ENCODE measurements around the gene CACNA1H. TPM values are rescaled to one million over a fixed set of nuclear protein-coding genes. Genes with fewer than 3 reads are reported as not detected.
"Not testable (repeated sequence)": the region's sequence is repeated elsewhere in the genome, so short reads cannot be mapped to it uniquely, and the experiment has no call there.

The CACNA1H gene
- total RNA-seq, 1 experiment from 2014 or later = 31.1 TPM

DNA sequence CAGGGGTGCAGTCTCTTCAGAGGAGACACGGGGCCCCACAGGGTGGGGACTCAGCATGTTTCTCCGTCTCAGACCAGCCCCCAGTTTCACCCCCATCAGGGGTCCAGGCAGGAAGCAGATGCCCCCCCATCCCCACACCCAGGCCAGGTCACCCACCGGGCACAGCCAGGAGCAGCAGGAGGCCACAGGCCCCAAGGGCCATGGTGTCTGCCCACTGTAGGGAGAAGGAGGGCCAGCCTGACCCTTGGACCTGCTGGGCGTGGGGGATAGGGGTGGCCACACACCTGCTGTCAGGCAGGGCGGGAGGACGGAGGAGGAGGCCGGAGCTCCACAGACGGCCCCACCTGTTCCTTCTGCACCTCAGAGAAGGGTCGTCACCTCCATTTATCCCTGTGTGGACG lies 72.1 kb downstream of the CACNA1H start, which contains the start of gene TPSG1:
Gene TPSG1, minus strand, starts transcription at position 218 of the 401 bp plus-strand sequence. Its CDS starts 16 bp downstream, at position 202.
- ChIA-PET CTCF (no interaction called here), POLR2A (no interaction called here)
- ATAC-seq = peak; percentile 17
- no TSS peak for BruUV-seq (replicated peaks)
- H3K27me3 ChIP-seq (ENCODE audit: control insufficient read depth, insufficient read depth, low read length) = no peaks in the 10 kb centered on the region
- H3K9me3 ChIP-seq (ENCODE audit: control insufficient read depth, insufficient read depth, low read depth, low read length) = no peaks in the 10 kb centered on the region
- H3K27ac ChIP-seq (ENCODE audit: low read length) = peak within 1 kb of the TSS; percentile 84
- H3K4me1 ChIP-seq (ENCODE audit: control insufficient read depth, insufficient read depth, low read length) = peaks cover 12% of the 10 kb centered on the region
- H3K4me3 ChIP-seq (ENCODE audit: low read depth in 2 of 2, low read length in 2 of 2) = no peak within 1 kb of the TSS
- in situ Hi-C loops (cut with HindIII; ENCODE audit: low pct_unique_long_range_greater_than_20kb, low sequenced_read_pairs) (no loop called here), intact Hi-C loops (cut with micrococcal nuclease; ENCODE audit: unreplicated experiment) (no loop called here)
- DNase-seq (ENCODE audit: low read depth, low spot score) = no peak
- H3K36me3 ChIP-seq (ENCODE audit: control insufficient read depth, insufficient read depth, low read length) = no peaks in the 10 kb centered on the region
- 0 out of 2 replicates have a peak, but pooled peaks have one; percentile 15 for TF ChIP-seq POLR2AphosphoS5 (IDR thresholded peaks at IDR 0.05; ENCODE audit: low read depth, low read length)
- TF ChIP-seq, protein P1, sequence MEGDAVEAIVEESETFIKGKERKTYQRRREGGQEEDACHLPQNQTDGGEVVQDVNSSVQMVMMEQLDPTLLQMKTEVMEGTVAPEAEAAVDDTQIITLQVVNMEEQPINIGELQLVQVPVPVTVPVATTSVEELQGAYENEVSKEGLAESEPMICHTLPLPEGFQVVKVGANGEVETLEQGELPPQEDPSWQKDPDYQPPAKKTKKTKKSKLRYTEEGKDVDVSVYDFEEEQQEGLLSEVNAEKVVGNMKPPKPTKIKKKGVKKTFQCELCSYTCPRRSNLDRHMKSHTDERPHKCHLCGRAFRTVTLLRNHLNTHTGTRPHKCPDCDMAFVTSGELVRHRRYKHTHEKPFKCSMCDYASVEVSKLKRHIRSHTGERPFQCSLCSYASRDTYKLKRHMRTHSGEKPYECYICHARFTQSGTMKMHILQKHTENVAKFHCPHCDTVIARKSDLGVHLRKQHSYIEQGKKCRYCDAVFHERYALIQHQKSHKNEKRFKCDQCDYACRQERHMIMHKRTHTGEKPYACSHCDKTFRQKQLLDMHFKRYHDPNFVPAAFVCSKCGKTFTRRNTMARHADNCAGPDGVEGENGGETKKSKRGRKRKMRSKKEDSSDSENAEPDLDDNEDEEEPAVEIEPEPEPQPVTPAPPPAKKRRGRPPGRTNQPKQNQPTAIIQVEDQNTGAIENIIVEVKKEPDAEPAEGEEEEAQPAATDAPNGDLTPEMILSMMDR (IDR thresholded peaks at IDR 0.05) = no peak

DNA sequence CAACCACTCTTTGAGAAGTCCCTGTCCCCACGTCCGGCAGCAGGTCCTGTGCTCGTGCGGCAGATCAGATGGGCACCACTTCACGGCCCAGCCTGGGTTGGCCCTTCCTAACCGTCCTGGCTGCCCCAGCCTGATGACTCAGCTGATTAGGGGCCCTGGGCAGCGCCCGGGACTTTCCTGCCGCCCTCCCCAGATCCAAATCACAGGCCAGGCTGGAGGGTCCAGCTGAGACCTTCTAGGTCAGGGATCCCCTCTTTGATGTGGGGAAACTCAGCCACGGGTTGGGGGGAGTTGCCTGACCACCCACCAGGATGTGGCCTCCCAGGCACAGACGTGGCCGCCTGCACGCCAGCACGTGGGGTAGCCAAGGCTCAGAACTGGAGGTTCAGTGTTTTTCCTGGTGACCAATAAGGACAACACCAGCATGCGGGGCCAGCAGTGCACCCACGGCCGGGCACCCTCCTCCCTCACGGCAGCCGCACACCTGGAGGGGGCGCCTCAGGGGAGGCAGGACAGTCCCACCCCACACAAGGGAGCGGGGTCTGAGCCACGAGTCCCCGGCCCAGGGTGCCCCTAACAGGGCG lies 72.9 kb downstream of the CACNA1H start:
- POLR2A ChIA-PET; DNase-seq (ENCODE audit: low read depth, low spot score); in situ Hi-C loops (cut with HindIII; ENCODE audit: low pct_unique_long_range_greater_than_20kb, low sequenced_read_pairs): not testable (repeated sequence)

DNA sequence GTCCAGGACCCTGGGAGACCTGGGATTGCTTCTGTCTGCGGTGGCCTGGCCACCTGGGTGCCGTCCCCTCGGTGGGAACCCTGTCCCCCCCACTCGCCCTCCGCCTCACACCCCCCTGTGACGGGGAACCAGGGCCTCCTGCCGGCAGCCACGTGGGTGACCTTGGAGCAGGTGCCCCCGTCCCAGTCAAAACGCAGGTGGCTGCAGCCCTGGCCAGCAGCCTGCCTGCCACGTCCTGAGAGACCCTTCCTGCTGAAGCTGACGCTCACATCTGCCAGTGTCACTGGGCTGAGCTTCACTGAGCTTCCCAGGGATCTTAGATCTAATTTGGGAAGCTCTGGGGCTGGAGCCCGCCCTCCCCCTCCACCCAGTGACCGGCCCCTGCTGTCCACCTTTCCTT lies 73.8 kb downstream of the CACNA1H start:
- H3K27me3 ChIP-seq (ENCODE audit: control insufficient read depth, insufficient read depth, low read length); H3K36me3 ChIP-seq (ENCODE audit: control insufficient read depth, insufficient read depth, low read length); H3K27ac ChIP-seq (ENCODE audit: low read length); POLR2A ChIA-PET; BruUV-seq (replicated peaks); in situ Hi-C loops (cut with HindIII; ENCODE audit: low pct_unique_long_range_greater_than_20kb, low sequenced_read_pairs); ATAC-seq; CTCF ChIA-PET; H3K9me3 ChIP-seq (ENCODE audit: control insufficient read depth, insufficient read depth, low read depth, low read length); H3K4me3 ChIP-seq (ENCODE audit: low read depth in 2 of 2, low read length in 2 of 2); intact Hi-C loops (cut with micrococcal nuclease; ENCODE audit: unreplicated experiment); DNase-seq (ENCODE audit: low read depth, low spot score): not testable (repeated sequence)
- H3K4me1 ChIP-seq (ENCODE audit: control insufficient read depth, insufficient read depth, low read length) = peaks cover 12% of the 10 kb centered on the region

More for the DNA sequence above, 72.9 kb downstream of the CACNA1H start:
- peak; percentile 73 for ATAC-seq
- BruUV-seq (replicated peaks); H3K9me3 ChIP-seq (ENCODE audit: control insufficient read depth, insufficient read depth, low read depth, low read length); H3K27me3 ChIP-seq (ENCODE audit: control insufficient read depth, insufficient read depth, low read length); H3K36me3 ChIP-seq (ENCODE audit: control insufficient read depth, insufficient read depth, low read length); intact Hi-C loops (cut with micrococcal nuclease; ENCODE audit: unreplicated experiment); H3K4me3 ChIP-seq (ENCODE audit: low read depth in 2 of 2, low read length in 2 of 2): not testable (repeated sequence)
- CTCF ChIA-PET = interaction anchor here (0.6 kb wide), 1 partner anchor 105 kb away, joined by 8 read pairs; no protein-coding TSS in a partner anchor
- Histone ChIP-seq H3K27ac (ENCODE audit: low read length) (peak overlapping the region; percentile 84), H3K4me1 (ENCODE audit: control insufficient read depth, insufficient read depth, low read length) (peaks cover 12% of the 10 kb centered on the region)
- TF ChIP-seq TCF7L2 (IDR thresholded peaks at IDR 0.05; ENCODE audit: low read depth, low read length) = peak; percentile 48; the same call in 1 of the 2 replicates

DNA sequence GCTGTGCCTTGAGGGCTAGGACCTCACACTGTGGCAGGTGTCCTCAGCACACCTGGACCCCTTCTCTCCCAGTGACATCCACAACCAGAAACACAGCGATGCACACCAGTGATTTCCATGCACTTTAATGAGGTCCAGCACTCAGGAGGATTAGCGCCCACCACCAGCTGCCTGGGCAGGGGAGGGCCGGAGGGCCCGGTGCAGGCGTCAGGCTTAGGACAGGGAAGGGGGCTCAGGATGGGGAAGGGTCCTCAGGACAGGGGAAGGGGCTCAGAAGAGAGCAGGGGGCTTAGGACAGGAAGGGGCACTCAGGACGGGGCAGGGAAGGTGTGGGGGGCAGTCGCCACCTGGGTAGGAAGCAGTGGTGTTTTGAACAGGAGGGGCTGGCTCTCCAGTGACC lies 75.3 kb downstream of the CACNA1H start:
- H3K9me3 ChIP-seq (ENCODE audit: control insufficient read depth, insufficient read depth, low read depth, low read length); ATAC-seq; DNase-seq (ENCODE audit: low read depth, low spot score); BruUV-seq (replicated peaks); H3K36me3 ChIP-seq (ENCODE audit: control insufficient read depth, insufficient read depth, low read length); H3K27me3 ChIP-seq (ENCODE audit: control insufficient read depth, insufficient read depth, low read length); POLR2A ChIA-PET; CTCF ChIA-PET; intact Hi-C loops (cut with micrococcal nuclease; ENCODE audit: unreplicated experiment); H3K27ac ChIP-seq (ENCODE audit: low read length); H3K4me3 ChIP-seq (ENCODE audit: low read depth in 2 of 2, low read length in 2 of 2); in situ Hi-C loops (cut with HindIII; ENCODE audit: low pct_unique_long_range_greater_than_20kb, low sequenced_read_pairs): not testable (repeated sequence)
- H3K4me1 ChIP-seq (ENCODE audit: control insufficient read depth, insufficient read depth, low read length) = peaks cover 12% of the 10 kb centered on the region

DNA sequence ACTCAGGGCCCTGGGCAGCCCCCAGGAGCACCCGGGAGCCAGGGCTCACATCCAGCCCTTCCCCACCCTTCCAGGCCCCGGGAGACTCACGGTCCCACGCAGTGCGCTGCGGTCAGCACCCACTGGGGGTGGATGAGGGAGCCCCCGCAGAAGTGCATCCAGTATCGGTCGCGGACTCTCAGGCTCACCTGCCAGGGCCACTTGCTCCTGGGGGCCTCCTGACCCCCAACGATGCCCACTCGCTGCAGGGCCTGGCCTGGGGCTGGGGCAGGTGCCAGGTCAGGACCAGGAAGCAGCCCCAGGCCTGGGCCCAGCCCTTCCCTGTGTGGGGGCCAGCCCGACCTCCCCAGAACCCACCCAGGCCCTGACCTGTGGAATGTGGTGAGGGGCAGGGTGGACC lies 76.6 kb downstream of the CACNA1H start:
- H3K9me3 ChIP-seq (ENCODE audit: control insufficient read depth, insufficient read depth, low read depth, low read length); H3K27ac ChIP-seq (ENCODE audit: low read length): not testable (repeated sequence)

DNA sequence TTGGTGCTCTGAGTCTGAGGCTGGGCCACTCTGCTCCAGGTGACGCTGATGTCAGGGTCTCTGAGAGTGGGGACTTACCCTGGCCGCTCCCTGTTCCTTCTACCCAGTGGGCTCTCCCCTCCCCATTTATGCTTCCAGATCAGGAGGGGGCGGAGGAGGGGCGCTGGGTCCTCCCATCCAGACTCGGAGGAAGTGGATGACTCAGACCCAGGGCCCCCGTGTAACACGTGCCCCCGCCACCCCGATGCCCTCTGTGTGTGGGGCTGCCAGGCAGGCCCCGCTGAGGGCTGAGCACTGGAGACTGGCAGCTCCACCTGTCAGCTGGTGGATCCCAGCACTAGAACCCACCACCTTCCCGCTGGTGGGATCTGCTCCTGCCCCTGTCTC lies 77.2 kb downstream of the CACNA1H start, which contains the start of gene TPSB2:
Gene TPSB2, minus strand, starts transcription at position 101 of the 387 bp plus-strand sequence. CDS start 233 bp downstream, outside the sequence.
- H3K9me3 ChIP-seq (ENCODE audit: control insufficient read depth, insufficient read depth, low read depth, low read length); POLR2A ChIA-PET; H3K4me1 ChIP-seq (ENCODE audit: control insufficient read depth, insufficient read depth, low read length); DNase-seq (ENCODE audit: low read depth, low spot score); CTCF ChIA-PET; BruUV-seq (replicated peaks); H3K27ac ChIP-seq (ENCODE audit: low read length); H3K4me3 ChIP-seq (ENCODE audit: low read depth in 2 of 2, low read length in 2 of 2); H3K36me3 ChIP-seq (ENCODE audit: control insufficient read depth, insufficient read depth, low read length); ATAC-seq; in situ Hi-C loops (cut with HindIII; ENCODE audit: low pct_unique_long_range_greater_than_20kb, low sequenced_read_pairs); intact Hi-C loops (cut with micrococcal nuclease; ENCODE audit: unreplicated experiment); H3K27me3 ChIP-seq (ENCODE audit: control insufficient read depth, insufficient read depth, low read length): not testable (repeated sequence)

More for the DNA sequence above, 76.6 kb downstream of the CACNA1H start:
- in situ Hi-C loops (cut with HindIII; ENCODE audit: low pct_unique_long_range_greater_than_20kb, low sequenced_read_pairs); BruUV-seq (replicated peaks); H3K4me3 ChIP-seq (ENCODE audit: low read depth in 2 of 2, low read length in 2 of 2); H3K36me3 ChIP-seq (ENCODE audit: control insufficient read depth, insufficient read depth, low read length); ATAC-seq; POLR2A ChIA-PET; H3K27me3 ChIP-seq (ENCODE audit: control insufficient read depth, insufficient read depth, low read length); DNase-seq (ENCODE audit: low read depth, low spot score); CTCF ChIA-PET; intact Hi-C loops (cut with micrococcal nuclease; ENCODE audit: unreplicated experiment): not testable (repeated sequence)
- peaks cover 12% of the 10 kb centered on the region for H3K4me1 ChIP-seq (ENCODE audit: control insufficient read depth, insufficient read depth, low read length)
